ENCODE measurements around the gene APBA2.
"Not testable (repeated sequence)": the region's sequence is repeated elsewhere in the genome, so short reads cannot be mapped to it uniquely, and the experiment has no call there.

- not testable (repeated sequence) for TF ChIP-seq CTCF (IDR thresholded peaks at IDR 0.05 in 8 of 11, conservative IDR thresholded peaks at IDR 0.05 in 3 of 11); POLR2AphosphoS5 (IDR thresholded peaks at IDR 0.05); POLR2A (IDR thresholded peaks at IDR 0.05)
These were observed 43.6 kb upstream of the APBA2 start for GRCh38 chr15:28842210-28842609.
